GM08714 (cell line): Measurements from ENCODE around the gene FHOD3.

Experiments used
- H3K4me3 ChIP-seq: fragments of 200-500 bp; sonication (Bioruptor generic); 2 replicates; pipeline ENCODE4 v1.5.1; 2014; ENCODE audit warnings: mild to moderate bottlenecking, low read length, inconsistent platforms
- ZNF274 ChIP-seq: IDR thresholded peaks from 2 replicates; pipeline ENCODE4 v1.6.1; 2012; ENCODE audit warnings: mild to moderate bottlenecking, low read depth, low read length

Gene FHOD3

GRCh38 chr18:36572135-36572856 is 274.8 kb downstream of the FHOD3 start:
- no peak for TF ChIP-seq ZNF274
- H3K4me3 ChIP-seq: no peak overlapping the region

GRCh38 chr18:36576339-36576738 is 278.8 kb downstream of the FHOD3 start:
- TF ChIP-seq ZNF274: no peak

GRCh38 chr18:36578871-36579710 is 281.6 kb downstream of the FHOD3 start:
- no peak overlapping the region for H3K4me3 ChIP-seq
- TF ChIP-seq ZNF274: no peak

More at GRCh38 chr18:36576339-36576738, 278.8 kb downstream of the FHOD3 start:
- no peak overlapping the region for H3K4me3 ChIP-seq

GRCh38 chr18:36580266-36580665 is 282.8 kb downstream of the FHOD3 start:
- TF ChIP-seq ZNF274: no peak

GRCh38 chr18:36580874-36581750 is 283.6 kb downstream of the FHOD3 start:
- no peak for TF ChIP-seq ZNF274
- H3K4me3 ChIP-seq: no peak overlapping the region

More at GRCh38 chr18:36580266-36580665, 282.8 kb downstream of the FHOD3 start:
- H3K4me3 ChIP-seq: no peak overlapping the region

GRCh38 chr18:36582988-36583745 is 285.7 kb downstream of the FHOD3 start:
- H3K4me3 ChIP-seq: no peak overlapping the region
- TF ChIP-seq ZNF274: no peak

- no peak for TF ChIP-seq ZNF274
- no peak overlapping the region for H3K4me3 ChIP-seq
Observed at GRCh38 chr18:36589857-36590543, 292.5 kb downstream of the FHOD3 start.

- no peak for TF ChIP-seq ZNF274
- H3K4me3 ChIP-seq: no peak overlapping the region
Observed at GRCh38 chr18:36590621-36591580, 293.4 kb downstream of the FHOD3 start.

GRCh38 chr18:36592282-36592681 is 294.8 kb downstream of the FHOD3 start:
- H3K4me3 ChIP-seq: no peak overlapping the region
- TF ChIP-seq ZNF274: no peak

GRCh38 chr18:36593001-36593400 is 295.5 kb downstream of the FHOD3 start:
- no peak for TF ChIP-seq ZNF274
- H3K4me3 ChIP-seq: no peak overlapping the region

- no peak for TF ChIP-seq ZNF274
- no peak overlapping the region for H3K4me3 ChIP-seq
Observed at GRCh38 chr18:36593641-36594040, 296.1 kb downstream of the FHOD3 start.

- no peak for TF ChIP-seq ZNF274
- no peak overlapping the region for H3K4me3 ChIP-seq
Observed at GRCh38 chr18:36594621-36595020, 297.1 kb downstream of the FHOD3 start.
